ENCODE data around the gene ZNF76.

Gene ZNF76

GRCh38 chr6:35264550-35265274, 5.2 kb downstream of the ZNF76 start:
- ChIA-PET POLR2A (no interaction called here), CTCF (interaction anchor here (0.8 kb wide), 1 partner anchor 201 kb away, joined by 4 read pairs; no protein-coding TSS in a partner anchor)

DNA sequence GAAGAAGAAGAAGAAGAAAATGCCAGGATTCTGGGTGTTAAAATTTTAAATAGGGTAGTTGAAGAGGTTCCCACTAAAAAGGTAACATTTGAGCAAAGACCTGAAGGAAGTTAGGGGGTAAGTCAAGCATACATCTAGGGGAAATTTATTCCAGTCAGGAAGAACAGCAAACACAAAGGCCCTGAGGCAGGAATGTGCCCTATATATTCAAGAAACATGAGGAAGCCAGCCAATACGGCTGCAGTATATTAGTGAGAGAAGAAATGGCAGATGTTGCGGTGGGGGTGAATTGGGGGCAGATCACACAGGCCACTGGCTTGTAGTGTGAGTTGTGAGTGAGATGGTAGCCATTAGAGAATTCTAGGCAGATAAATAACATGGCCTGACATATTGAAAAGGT, 6.0 kb downstream of the ZNF76 start:
- POLR2A ChIA-PET: no interaction called here
- no peak for TF ChIP-seq CTCF (IDR thresholded peaks at IDR 0.05; ENCODE audit: insufficient read depth, low read length, missing control alignments)
- CTCF ChIA-PET: no interaction called here
- no peak for DNase-seq (ENCODE audit: low read depth, low spot score)
- no peak overlapping the region for H3K4me3 ChIP-seq (ENCODE audit: low read depth, low read length)

More at GRCh38 chr6:35264550-35265274, 5.2 kb downstream of the ZNF76 start:
- H3K4me3 ChIP-seq (ENCODE audit: low read depth, low read length): no peak overlapping the region
- no peak for TF ChIP-seq CTCF (IDR thresholded peaks at IDR 0.05; ENCODE audit: insufficient read depth, low read length, missing control alignments)
- no peak for DNase-seq (ENCODE audit: low read depth, low spot score)

DNA sequence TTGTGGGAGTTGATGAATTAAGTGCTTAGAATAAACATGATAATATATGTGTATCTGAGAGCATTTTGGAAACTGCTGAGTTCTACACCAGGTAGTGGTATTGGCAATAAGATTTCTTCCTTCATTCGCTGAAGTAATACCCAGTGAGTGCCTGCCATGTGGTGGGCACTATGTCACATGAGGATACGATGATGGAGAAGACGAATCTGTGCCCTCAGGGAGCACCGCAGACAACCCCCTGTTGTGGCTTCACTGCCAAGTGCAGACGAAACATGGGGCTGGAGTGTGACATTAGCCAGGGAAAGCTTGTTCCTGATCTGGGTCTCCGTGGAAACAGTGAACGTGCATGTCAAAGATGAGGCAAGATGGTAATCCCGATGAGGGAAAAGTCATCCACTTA, 7.9 kb downstream of the ZNF76 start:
- ChIA-PET CTCF (interaction anchor here (1.0 to 1.6 kb wide), 4 partner anchors 26 to 147 kb away, joined by 3 read pairs; no protein-coding TSS in a partner anchor), POLR2A (no interaction called here)
- DNase-seq (ENCODE audit: low read depth, low spot score): no peak
- H3K4me3 ChIP-seq (ENCODE audit: low read depth, low read length): no peak overlapping the region
- TF ChIP-seq CTCF (IDR thresholded peaks at IDR 0.05; ENCODE audit: insufficient read depth, low read length, missing control alignments): no peak

DNA sequence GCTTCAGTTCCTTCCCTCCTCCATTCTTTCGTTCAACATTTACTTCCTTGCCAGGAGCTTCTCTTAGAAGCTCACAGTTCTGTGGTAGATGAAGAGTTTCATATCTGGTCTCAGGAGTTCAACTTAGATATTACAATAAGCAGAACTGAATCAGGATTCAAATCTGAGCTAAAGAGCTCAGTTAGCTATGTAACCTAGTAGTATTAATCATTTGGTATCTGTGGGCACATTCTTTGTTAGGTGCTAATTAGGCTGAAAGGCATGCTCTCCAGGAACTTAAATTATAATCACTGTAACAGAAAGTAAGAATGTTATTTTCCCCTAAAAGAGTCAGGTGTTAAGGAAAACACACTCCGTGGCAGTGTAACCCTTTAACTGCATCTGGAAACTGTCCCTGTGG, 8.4 kb downstream of the ZNF76 start:
- no peak for DNase-seq (ENCODE audit: low read depth, low spot score)
- ChIA-PET CTCF (interaction anchor here (1.0 to 1.6 kb wide), 4 partner anchors 25 to 121 kb away, joined by 3 read pairs; no protein-coding TSS in a partner anchor), POLR2A (no interaction called here)
- no peak overlapping the region for H3K4me3 ChIP-seq (ENCODE audit: low read depth, low read length)
- TF ChIP-seq CTCF (IDR thresholded peaks at IDR 0.05; ENCODE audit: insufficient read depth, low read length, missing control alignments): no peak

GRCh38 chr6:35272005-35272404, 12.5 kb downstream of the ZNF76 start:
- no peak overlapping the region for H3K4me3 ChIP-seq (ENCODE audit: low read depth, low read length)
- CTCF ChIA-PET: interaction anchor here (1.0 kb wide), 1 partner anchor 16 kb away, joined by 4 read pairs; no protein-coding TSS in a partner anchor
- no peak for DNase-seq (ENCODE audit: low read depth, low spot score)
- POLR2A ChIA-PET: no interaction called here
- TF ChIP-seq CTCF (IDR thresholded peaks at IDR 0.05; ENCODE audit: insufficient read depth, low read length, missing control alignments): no peak

DNA sequence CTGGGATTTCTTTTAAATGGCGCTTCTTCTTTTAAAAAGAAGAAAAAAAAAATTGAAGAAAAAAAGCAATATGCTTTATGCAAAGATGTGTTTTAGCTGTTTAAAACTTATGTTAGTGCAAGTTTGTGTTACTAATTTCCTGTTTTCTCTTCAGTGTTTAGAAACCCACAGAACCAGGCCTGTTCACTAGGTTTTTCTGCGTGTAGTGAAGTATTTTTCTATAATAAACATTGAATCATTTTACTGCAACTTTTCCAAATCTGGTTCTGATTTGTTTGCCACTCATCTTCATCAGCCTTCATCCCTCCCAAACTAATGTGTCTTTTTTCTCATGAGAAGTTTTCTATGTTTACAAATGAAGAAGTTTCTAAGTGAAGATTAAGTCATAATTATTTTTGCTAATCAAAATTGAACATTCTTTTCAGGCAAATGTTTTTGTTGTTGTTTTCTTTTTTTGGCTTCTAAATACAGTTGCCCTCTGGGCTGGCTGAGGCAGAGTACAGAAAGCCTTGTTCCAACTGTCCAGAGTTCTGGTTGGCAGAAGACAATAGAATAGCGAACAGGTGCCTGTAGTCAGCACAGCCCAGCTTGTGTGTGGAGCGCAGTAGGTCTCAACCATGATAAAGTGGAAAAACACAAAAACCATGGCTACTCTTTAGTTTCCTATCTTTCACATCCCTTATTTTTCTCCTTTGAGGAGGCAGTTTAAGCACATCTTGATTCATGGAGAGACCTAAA, 14.5 kb downstream of the ZNF76 start:
- no peak for DNase-seq (ENCODE audit: low read depth, low spot score)
- POLR2A ChIA-PET: interaction anchor here (0.7 kb wide), 1 partner anchor 82 kb away, joined by 3 read pairs; no protein-coding TSS in a partner anchor
- CTCF ChIA-PET: interaction anchor here (0.9 kb wide), 1 partner anchor 176 kb away, joined by 3 read pairs; no protein-coding TSS in a partner anchor
- no peak overlapping the region for H3K4me3 ChIP-seq (ENCODE audit: low read depth, low read length)
- TF ChIP-seq CTCF (IDR thresholded peaks at IDR 0.05; ENCODE audit: insufficient read depth, low read length, missing control alignments): no peak
